22Rv1 (cell line): ENCODE data around the gene LMO7.

Source experiments
- ZFX ChIP-seq: fragments of 450-650 bp; IDR thresholded peaks from 2 replicates; pipeline ENCODE4 v1.6.1; 2017; ENCODE audit warnings: antibody characterized with exemption, borderline replicate concordance
- TF ChIP-seq, protein P1 (sequence below): fragments of 450-650 bp; IDR thresholded peaks from 2 replicates; pipeline ENCODE4 v1.5.1; 2017; ENCODE audit warnings: mild to moderate bottlenecking

GRCh38 chr13:75657111-75657510 lies 21.0 kb downstream of the LMO7 start:
- TF ChIP-seq, protein P1, sequence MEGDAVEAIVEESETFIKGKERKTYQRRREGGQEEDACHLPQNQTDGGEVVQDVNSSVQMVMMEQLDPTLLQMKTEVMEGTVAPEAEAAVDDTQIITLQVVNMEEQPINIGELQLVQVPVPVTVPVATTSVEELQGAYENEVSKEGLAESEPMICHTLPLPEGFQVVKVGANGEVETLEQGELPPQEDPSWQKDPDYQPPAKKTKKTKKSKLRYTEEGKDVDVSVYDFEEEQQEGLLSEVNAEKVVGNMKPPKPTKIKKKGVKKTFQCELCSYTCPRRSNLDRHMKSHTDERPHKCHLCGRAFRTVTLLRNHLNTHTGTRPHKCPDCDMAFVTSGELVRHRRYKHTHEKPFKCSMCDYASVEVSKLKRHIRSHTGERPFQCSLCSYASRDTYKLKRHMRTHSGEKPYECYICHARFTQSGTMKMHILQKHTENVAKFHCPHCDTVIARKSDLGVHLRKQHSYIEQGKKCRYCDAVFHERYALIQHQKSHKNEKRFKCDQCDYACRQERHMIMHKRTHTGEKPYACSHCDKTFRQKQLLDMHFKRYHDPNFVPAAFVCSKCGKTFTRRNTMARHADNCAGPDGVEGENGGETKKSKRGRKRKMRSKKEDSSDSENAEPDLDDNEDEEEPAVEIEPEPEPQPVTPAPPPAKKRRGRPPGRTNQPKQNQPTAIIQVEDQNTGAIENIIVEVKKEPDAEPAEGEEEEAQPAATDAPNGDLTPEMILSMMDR, result no peak
- no peak for TF ChIP-seq ZFX
